NOMO-1 treated with DMSO at 0.1 percent for 48 hours (cell line): Measurements from ENCODE around the gene AGAP3.

Source experiments
- DNase-seq: peaks from one replicate; lab custom pipeline; 2025; ENCODE audit not compliant: unreplicated experiment; lab: John Stamatoyannopoulos, UW

The AGAP3 gene

DNA sequence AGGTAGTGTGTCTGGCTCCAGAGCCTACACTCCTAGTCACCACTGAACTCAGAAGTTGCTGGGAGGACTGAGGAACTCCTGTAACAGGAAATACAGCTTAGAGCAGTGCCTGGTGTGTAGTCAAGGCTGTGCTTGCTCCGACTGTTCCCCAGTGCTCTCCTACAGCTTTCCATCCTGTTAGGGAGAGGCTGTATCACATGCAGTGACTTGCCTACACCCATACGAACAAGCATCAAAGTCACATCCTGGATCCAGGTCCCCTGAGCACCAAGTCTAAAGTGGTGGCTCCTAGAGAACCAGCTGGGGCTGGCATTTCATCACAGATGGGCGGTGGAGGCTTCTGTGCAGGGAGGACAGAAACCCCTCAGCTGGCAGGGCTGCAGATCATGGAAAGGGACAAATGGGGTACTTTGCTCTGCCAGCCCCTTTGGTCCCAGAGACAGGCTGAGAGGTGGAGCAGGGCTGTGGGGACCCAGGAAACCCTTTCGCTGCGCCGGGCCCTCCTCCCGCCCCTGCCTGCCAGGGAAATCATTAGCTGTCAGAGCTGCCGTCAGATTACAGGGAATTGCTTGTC lies 93.1 kb downstream of the AGAP3 start:
- DNase-seq = no peak

DNA sequence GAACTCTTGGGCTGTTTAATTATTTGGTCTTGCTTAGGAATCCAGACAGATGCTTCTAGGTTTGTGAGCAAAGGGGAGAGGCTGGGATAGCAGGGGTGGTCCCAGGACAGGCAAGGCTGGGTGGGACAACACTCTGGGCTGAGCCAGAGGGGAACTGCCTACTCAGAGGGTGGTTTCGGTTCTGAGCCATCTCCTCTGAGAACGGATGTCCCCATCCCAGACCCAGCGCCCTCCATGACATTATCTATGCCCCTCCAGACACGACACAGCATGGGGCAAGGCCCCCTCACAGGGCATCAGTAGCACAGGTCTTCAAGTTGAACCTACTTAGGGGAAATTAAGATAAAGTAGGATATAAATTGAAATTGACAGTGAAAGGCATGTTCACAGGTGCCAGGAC lies 93.7 kb downstream of the AGAP3 start:
- DNase-seq = no peak

DNA sequence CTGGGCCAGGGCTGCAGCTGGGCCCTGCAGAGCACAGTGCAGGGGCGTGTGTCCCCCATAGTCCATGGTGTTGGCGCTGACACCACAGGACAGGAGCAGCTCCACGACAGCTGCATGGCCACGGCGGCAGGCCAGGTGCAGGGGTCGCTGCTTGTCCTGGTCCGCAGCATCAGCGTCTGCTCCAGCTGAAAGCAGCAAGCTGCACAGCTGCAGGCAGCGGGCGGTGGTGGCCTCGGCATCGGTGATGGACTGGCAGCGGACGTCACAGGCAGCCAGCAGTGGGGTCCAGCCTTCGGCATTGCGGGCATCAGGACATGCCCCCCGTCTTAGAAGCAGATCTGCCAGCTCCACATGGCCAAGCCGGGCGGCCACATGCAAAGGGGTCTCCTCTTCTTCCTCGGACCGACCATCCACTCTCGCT lies 94.7 kb downstream of the AGAP3 start:
- DNase-seq = no peak

DNA sequence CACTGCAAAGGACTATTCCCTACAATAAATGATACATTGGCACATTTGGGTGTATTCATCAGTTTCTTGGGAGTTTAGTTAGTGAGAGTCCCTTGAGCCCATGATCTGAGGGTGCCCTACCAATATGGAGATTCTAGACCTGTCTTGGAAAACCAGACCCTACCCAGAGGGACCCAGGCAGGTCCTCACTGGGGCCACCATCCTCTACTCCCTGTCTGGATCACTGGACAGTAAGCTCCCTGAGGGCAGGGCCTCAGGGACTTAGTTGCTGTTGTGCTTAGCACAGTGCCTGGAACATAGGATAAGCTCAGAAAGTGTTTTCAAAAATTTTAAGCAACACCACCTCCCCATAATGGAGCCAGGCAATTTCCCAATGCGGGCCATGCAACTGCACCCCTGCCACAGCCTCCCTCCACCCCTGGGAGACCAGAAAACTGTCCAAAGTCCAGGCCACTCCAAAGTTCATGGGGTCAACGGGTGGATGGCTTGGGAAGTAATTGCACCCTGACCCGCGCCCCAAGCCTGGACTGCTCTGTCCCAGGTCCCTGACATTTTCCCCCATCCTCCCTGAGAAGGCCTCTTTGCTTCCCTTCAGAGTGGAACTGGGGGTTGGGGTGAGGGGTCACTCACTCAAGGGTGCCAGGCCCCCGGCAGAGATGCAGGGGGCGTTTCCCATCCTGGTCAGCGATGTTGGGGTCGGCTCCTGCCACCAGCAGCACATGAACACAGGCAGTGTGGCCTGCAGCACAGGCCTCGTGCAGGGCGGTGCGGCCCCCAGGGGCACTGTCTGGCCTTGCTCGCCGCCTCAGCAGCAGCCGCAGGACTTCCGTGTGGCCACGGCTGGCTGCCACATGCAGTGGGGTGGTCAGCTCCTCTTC lies 99.7 kb downstream of the AGAP3 start:
- no peak for DNase-seq

DNA sequence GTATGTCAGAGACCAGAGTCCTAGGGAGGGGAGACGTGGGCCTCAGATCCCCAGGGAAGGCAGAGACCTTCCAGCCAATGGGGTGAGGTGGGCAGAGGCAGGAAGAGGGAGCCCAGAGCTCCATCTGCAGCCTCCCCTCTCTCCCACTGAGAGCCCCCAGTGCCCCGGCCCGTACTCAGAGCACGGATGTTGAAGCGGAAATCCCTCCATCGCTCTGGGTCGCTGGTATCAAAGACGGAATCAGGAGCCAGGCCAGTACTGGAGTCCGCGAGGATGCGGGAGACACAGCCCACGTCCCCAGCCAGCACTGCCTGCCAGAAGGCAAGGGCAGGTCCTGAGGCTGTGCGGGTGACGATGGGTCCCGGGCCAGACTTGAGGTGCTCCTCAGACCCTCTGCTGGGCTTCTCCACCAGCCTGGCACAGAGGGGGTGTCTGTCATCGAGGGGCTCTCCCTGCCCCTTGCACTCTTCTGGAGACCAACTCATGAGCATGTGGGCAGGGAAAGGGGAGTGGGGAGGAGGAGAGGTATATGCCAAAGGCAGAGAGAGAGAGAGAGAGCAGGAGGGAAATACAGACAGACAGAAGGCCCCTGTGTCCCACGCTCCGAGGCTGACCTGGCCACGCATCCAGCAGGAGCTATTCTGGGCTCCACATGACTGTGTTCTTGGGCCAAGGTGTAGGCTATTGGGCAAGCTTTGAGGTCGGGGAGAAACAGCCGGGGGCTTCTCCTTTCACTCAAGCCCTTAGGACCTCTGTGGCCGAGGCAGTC lies 100.5 kb downstream of the AGAP3 start, which contains the start of gene ASB10:
TSS of gene ASB10 (minus strand) at position 611 of the 769 bp plus-strand sequence. CDS start at position 491, 120 bp downstream.
- no peak for DNase-seq

DNA sequence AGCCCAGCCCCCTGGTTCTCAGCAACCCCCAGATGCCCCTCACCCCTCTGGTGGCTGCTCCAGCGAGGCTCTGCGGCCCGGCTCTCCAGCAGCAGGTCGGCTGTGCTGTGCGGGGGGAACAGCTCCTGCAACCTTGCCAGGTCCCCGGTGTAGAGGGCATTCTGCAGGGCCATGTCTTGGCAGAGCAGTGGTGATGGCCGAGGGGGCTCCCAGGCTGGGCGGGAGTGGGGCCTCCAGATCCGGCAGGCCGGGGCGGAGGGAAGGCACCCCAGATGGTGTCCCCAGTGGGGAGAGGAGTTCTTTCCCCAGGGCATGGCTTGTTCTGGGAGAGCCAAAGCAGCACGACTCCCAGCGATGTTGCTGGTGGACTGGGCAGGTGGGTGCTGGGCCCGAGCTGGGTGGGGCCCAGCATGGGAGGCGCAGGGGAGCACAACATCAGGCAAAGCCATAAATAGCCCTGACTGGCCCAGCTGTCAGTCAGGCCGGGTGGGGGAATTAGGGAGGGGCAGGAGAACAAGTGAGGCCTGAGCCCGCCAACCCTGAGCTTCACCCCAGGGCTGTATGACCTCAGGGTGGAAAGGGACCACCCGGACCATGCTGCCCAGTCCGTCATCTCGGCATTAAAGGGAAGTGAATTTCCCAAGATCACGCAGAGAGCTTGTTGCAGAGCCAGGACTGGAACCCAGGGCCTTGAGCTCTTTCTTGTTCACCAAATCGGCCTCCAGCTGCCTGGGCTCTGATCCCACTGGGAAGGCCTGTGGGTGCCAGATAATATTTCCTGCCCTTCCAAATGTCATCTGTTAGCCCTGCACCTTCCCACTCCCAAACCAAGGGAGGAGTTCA lies 101.4 kb downstream of the AGAP3 start:
- DNase-seq = no peak

DNA sequence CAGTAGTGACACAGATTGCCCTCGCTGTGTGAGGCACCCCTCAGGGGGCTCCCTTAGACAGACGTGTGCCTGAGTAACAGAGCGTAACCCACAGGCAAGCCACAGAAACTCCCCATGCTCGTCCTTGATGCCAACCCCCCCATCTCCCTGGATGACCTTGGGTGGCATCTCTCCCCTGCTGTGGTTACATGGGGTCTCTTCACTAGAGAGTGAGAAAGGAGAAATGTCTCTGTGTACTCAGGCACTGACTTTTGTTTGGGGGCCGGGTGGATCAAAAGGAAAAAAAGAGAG lies 101.9 kb downstream of the AGAP3 start:
- no peak for DNase-seq

DNA sequence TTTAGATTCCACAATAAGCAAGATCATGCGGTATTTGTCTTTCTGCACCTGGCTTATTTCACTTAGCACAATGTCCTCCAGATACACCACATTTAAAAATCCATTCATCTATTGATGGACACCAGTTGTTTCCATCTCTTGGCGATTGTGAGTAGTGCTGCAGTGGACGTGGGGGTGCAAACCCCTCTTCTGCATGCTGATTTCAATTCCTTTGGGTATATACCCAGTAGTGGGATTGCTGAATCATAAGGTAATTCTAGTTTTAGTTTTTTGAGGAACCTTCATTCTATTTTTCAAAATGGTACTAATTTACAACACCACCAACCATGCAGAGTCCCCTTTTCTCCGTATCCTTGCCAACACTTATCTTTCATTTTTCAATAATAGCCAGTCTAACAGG lies 102.8 kb downstream of the AGAP3 start:
- no peak for DNase-seq

DNA sequence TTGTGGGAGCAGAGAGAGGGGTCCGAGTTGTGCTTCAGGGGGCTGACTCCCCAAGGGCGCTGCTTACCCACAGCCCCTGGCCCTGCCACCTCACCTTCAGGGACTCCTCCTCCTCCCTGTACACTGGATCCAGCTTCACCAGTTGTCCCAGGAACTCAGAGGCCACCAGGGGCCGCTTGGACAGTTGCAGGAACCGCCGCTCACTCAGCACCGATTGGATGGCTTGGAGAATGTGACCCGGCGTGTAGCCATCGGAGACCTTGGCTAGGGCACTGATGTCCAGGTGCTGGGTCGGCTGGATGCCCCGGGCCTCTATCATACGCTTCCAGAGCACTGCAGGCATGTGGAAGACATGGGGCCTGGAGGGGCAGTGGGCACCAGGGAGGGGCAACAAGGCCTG lies 105.3 kb downstream of the AGAP3 start:
- no peak for DNase-seq

DNA sequence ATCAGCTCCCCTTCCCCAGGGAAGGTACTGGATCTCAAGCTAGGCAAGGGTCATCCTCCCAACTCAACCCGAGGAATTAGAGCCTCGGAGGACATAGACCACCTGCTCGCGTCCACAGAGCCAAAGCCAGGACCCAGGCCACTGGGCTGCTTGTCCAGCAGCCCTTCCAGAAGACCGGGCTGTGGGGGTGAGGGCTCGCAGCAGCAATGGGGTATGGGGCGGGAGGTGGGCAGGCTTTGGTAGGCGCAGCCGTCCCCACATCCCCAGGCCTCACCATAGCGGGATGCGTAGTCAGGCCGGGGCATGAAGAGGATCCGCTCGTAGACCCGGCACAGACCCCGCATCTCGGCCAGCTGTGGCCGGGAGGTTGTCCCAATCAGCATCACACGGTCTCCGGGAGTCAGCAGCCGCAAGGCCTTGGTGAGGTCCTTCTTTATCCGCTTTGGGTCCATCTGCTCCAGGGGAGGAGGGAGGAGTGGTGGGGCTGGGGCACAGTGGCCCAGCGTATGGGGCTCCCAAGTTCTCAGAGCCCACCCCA lies 105.8 kb downstream of the AGAP3 start:
- DNase-seq = no peak

DNA sequence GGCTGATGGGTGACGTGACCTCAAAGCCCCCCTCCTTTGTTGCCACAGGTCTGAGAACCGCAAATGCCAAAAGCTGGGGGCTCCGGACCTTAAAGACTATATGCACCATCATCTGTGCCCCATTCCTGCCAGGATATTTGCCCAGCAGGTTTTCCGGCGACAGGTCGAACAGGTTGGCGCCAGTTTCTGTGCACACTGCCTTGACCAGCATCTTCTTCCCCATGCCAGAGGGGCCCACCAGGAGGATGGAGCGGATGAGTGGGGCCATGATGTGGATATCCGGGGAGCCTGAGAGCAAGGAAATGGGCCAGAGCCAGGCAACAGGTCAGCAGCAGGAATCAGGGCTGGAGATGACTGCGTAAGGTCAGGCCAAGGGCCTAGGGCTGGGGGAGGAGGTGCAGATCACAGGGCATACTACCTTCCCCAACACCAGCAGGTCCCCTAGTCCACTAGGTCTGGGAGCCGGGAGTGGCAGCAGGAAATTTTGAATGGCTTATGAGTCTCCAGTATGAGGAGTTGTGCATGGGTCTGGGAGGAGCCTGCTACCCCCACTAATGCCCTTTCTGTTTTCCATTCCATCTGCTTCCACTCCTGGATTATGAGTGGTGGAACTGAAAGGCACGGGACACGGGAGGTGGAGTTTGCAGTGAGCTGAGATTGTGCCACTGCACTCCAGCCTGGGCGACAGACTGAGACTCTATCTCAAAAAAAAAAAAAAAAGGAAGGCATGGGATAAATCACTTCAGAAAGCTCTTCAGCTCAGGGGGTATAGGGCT lies 107.1 kb downstream of the AGAP3 start:
- DNase-seq = no peak
